ENCODE measurements around the gene SSTR5.

SSTR5 gene

DNA sequence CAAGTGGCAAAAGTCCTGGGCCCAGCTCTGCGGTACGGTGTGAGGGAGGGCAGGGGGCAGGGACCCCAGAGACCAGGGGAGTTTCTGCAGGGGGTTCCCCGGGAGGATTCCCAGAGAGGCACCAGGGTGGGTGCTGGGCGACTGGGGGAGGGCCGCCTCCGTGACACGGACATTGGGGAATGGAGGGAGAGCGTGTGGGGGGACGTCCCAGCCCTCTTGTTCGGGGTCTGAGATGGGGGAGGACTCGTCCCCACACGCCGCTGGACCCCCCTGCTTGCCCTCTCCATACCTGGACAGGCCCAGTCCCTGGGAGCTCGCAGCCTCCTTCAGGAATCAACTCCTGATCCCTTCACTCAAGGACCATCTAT lies 49.8 kb downstream of the SSTR5 start:
- DNase-seq (ENCODE audit: low read depth) = no peak

DNA sequence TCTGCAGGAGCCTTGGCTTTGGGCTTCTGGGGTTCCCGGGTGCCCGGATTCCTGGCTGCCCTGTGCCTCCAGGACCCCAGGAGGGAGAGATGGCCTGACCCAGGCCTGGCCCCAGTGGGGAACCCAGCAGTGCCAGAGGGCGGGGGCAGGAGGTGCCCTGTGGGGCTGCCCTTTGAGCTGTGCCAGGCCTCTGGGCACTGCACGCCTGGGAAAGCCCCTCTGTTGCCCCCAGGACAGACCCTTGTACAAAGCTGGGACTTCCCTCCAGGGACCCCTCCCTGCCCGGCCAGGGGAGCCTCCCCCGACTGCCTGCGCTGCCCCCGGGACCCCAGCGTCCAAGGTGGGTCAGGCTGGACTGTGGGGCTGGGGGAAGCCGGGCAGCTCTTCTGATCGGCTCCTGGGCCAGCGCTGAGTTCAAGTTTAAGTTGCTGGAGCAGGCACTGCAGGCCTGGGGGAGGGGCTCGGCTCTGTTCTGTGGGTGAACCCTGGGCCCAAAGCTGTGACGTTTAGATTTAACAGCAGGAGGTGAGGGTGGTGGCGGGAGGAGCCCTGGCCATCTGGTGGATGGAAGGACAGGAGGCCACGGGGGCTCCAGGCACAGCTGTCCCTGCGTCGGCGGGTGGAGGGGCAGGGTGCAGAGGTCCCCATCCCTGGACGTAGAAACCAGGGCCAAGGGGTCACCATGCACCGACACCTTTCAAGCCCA lies 51.1 kb downstream of the SSTR5 start:
- DNase-seq (ENCODE audit: low read depth) = no peak

DNA sequence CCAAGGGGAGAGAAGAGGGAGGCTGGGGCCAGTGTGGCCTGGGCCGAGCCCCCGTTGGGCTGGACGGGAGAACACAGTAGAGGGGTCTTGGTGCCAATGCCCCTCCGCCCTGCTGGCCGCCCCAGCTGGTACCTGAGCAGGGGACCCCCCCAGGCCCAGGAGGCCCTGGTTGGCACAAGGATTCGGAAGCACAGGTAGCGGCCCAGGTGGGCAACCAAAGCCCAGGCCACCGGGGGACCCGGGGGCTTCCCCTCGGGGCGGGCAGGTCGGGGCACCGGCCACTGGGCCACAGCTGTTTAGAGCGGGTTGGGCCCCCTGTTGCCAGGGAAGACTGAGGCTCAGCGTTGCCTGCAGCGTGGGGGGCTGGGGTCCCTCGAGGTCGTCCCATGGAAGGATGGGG lies 51.7 kb downstream of the SSTR5 start:
- no peak for DNase-seq (ENCODE audit: low read depth)

DNA sequence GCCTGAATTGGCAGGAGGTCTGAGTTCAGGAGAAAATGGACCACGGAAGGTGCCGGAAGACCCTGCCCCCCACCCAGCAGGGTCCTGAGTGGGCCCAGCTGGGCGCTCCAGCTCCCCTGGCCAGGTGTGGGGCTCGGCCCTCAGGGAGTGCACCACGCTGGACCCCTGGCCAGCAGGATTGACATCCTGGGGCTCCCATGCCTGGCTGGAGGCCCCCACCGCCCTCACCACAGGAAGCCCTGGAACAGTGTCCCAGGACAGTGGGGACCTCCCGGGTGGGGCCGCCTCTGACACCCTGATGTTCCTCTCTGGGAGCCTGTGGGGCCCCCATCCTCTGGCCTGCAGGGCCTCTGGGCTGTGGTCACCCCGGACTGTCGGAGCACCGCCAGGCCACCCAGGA lies 52.2 kb downstream of the SSTR5 start:
- no peak for DNase-seq (ENCODE audit: low read depth)

DNA sequence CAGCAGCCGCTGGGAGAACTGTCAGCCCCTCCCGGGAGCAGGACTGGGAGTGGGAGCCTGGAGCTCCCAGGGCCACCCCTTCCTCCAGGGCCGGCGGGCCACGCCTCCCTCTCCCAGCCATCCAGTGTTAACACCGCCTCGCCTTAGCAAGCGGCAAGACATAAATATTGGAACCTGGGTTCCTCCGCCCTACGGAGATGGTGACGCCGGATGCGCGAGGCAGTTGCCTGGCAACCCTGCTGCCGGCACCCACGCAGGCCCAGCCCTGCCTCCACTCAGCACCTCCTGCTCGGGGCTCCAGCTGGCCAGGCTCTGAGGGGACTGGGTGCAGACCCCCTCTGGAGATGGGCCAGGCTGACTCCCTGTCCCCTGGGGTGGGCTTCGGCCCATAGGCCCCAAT lies 52.9 kb downstream of the SSTR5 start:
- no peak for DNase-seq (ENCODE audit: low read depth)

DNA sequence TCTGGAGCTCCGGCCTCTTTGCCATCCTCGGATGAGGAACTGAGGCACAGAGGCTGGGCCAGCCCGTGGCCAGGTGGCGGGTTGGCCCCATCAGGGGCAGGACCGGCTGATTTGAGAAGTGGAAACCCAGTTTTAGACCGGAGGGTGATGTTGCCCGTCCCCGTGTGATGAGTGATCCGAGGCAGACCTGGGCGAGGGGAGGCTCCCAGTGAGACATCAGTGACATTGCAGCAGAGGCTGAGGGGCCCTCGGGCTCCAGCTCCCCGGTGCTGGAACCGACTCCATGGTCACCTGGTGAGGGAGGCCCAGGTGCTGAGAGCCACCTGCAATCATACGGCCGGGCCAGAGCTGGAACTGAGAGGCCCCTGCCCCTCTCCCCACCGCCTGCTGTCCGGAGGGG lies 53.5 kb downstream of the SSTR5 start:
- no peak for DNase-seq (ENCODE audit: low read depth)

DNA sequence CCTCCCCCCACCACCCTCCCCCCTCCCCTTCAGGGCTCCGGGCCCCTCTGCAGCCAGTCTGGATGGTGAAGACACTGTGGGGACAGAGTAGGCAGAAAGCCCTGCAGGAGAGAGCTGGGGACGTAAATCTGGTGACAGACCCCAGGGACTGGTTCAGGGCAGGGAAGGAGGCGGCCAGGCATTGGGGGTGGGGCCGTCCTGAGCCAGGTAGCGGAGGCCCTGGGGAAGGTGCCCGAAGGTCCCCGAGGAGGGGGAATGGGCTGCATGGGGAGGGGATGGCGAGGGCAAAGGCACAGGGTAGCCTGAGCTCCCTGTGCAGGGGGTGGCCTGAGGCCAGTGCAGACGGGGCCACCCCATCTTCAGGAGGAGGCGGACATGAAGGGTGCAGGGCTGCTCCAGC lies 54.0 kb downstream of the SSTR5 start:
- DNase-seq (ENCODE audit: low read depth) = no peak

DNA sequence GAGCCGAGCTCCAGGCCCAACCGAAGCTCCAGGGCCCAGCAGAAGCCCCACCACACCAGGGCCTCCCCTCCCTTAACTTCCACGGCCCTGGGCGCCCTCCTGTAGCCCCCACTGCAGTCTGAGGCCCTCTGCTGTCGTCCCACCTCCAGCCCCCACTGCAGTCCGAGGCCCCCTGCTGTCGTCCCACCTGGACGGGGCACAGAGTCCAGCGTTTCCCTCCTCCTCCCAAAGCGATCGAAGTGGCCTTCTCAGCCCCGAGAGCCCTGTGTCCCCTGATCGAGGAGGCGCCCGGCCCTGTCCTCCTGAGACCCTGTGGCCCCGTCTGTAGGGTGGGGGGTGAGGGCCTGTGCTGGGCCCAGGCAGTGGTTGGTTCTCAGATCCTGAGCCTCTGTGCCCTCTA lies 54.6 kb downstream of the SSTR5 start:
- no peak for DNase-seq (ENCODE audit: low read depth)

DNA sequence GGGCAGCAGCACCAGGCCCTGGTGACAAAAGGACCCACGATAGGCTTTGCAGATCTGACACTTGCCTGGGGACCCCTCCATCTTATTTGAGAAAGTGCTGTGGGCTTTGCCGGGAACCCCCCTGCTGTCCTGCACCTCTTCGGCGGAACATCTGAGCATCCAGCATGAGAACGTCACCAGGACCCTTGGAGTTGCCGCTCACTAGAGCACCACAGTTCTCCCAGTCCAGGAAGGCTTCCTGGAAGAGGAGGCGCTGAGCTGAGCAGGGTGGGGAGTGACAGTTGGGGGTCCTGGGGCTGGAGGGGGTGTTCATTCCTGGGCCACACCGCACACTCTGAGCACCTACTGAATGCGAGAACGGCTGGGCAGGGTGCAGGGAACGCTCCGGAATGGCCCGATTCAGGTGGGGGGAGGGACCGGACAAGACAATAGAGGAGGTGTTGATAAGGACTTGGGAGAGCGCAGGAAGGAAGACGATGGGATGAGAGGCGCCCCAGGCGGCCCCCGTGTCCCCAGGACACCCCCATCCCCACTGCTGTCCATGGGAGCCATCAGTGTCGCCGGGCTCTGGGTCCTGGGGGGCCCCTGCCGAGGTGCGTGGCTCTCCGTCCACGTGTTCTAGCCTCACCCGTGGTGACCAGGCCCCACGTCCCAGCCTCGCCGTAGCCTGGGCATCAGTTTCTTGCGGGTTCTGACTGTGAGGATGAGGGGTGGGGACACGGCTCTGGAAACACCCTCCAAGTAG lies 55.6 kb downstream of the SSTR5 start:
- DNase-seq (ENCODE audit: low read depth) = no peak

DNA sequence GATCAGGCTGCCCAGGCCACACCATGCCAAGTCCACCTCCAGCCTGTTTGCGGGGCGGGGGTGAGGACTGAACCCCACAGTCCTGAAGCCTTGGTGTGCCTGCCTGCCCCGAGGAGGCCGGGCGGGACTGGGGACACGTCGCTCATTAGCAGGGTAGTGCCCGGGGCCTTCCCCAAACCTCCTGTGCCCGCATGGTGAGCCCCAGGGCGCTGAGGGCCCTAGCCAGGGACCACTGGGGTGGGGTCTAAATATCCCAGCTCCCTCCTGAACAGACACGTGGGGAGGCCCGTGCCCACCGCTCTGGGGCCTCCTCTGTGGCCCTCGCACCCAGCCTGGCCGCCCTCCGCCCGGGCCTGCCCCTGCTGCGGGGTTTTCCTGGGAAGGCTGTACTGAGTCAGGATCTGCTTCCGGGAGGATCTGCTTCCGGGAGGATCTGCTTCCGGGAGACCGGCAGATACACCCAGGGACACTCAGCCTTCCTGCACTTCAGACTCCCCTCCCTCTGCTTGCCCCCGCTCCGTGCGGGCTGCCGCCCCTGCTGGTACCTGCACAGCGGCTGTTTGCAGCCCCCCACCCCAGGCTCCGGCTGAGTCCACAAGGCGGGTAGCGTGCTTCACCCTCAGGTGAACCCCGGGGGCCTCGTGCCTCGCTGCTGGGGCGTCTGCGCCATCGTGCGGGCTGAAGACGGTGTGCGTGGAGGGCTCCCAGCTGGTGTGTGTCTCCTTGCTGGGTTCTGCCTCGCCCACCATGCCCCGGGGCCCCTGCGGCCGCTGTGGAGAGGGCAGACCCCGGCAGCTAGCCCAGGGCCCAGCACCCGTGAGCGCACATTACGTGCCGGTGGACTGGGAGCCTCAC lies 56.8 kb downstream of the SSTR5 start:
- no peak for DNase-seq (ENCODE audit: low read depth)

DNA sequence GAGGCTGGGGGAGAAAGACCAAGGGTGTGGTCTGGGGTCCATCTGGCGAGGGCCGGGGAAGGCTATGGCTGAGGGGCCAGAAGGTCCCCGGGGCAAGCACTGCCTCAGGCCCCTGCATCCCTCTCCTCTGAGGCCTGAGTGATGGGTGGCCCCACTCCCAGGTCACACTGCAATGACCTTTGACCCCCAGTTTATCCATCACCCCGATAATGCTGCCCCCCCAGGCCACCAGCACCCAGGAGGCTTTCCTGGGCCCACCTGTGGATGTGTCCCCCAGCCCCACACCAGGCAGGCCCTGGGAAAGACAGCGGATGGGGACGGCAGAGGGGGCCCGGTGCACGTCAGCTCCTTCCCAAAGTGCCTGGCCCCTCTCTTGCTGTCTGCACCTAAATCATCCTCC lies 57.8 kb downstream of the SSTR5 start:
- DNase-seq (ENCODE audit: low read depth) = no peak

All from T follicular helper cell (primary cell).